ENCODE measurements around the gene DLGAP1.

DNA sequence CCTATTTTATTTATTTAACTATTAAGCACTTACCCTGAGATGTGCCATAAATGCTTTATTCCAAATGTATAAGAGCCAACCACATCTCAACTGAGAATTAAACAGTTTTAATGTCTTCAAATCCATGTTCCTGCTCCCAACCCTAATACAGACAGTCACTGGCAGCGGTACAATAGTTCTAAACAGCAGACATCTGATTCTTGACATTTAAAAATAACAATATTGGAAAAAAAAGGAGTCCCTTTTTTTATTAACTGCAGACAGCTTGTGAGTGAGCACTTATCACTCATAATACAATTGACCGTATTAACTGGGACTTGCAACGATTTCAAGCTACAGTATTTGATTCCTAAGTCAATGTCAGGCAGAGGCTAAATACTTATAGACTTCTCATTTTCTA lies 580.5 kb downstream of the DLGAP1 start:
- no peak for TF ChIP-seq TCF7L2 (IDR thresholded peaks at IDR 0.05; ENCODE audit: borderline replicate concordance, extremely low read depth, insufficient read depth, insufficient read length)
- no peak for TF ChIP-seq POLR2A (IDR thresholded peaks at IDR 0.05; ENCODE audit: borderline replicate concordance, extremely low read depth, insufficient read depth, insufficient read length)
- TF ChIP-seq, protein P1, sequence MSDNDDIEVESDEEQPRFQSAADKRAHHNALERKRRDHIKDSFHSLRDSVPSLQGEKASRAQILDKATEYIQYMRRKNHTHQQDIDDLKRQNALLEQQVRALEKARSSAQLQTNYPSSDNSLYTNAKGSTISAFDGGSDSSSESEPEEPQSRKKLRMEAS (IDR thresholded peaks at IDR 0.05): no peak
- no peak for TF ChIP-seq EZH2phosphoT487 (IDR thresholded peaks at IDR 0.05; ENCODE audit: borderline replicate concordance)
- TF ChIP-seq CTCF (IDR thresholded peaks at IDR 0.05 in 2 of 3, conservative IDR thresholded peaks at IDR 0.05 in 1 of 3; ENCODE audit: borderline replicate concordance in 1 of 3, insufficient read depth in 1 of 3, low read depth in 2 of 3, low read length in 2 of 3): no peak
- no peak for TF ChIP-seq POLR2AphosphoS5 (IDR thresholded peaks at IDR 0.05; ENCODE audit: low read depth, low read length)
- no peak for TF ChIP-seq JUND (IDR thresholded peaks at IDR 0.05)
- TF ChIP-seq EZH2 (IDR thresholded peaks at IDR 0.05): no peak

Data from HCT116 (cell line).